Measurements from ENCODE around the gene BORA.

DNA sequence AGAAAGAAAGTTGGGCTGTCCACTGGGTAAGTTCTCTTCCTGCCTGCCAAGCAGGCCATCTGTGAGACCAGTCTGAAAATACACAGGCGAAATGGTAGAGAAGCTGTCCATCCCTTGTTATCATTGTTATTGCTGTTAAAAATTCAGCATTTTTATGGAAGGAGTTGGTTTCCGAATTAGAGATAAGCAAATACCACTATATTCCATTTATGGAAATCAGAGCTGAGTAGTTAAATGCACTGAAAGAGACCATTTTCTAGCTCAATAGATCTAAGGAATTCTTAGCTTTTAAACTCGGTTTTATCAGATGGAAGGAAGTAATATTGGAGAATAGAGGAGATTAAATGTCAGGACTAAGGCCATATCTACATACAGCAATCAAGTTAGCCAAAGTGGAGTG is 41.0 kb upstream of the BORA start:
- TF ChIP-seq, protein P1, sequence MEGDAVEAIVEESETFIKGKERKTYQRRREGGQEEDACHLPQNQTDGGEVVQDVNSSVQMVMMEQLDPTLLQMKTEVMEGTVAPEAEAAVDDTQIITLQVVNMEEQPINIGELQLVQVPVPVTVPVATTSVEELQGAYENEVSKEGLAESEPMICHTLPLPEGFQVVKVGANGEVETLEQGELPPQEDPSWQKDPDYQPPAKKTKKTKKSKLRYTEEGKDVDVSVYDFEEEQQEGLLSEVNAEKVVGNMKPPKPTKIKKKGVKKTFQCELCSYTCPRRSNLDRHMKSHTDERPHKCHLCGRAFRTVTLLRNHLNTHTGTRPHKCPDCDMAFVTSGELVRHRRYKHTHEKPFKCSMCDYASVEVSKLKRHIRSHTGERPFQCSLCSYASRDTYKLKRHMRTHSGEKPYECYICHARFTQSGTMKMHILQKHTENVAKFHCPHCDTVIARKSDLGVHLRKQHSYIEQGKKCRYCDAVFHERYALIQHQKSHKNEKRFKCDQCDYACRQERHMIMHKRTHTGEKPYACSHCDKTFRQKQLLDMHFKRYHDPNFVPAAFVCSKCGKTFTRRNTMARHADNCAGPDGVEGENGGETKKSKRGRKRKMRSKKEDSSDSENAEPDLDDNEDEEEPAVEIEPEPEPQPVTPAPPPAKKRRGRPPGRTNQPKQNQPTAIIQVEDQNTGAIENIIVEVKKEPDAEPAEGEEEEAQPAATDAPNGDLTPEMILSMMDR (IDR thresholded peaks at IDR 0.05): no peak
- TF ChIP-seq POLR2AphosphoS5 (IDR thresholded peaks at IDR 0.05; ENCODE audit: low read depth, low read length): no peak

All from Panc1 (cell line).